ENCODE results near the gene CAPN8. TPM values are rescaled to one million over a fixed set of nuclear protein-coding genes. Genes with fewer than 3 reads are reported as not detected.

CAPN8 gene
- total RNA-seq, 1 donor: not detected

DNA sequence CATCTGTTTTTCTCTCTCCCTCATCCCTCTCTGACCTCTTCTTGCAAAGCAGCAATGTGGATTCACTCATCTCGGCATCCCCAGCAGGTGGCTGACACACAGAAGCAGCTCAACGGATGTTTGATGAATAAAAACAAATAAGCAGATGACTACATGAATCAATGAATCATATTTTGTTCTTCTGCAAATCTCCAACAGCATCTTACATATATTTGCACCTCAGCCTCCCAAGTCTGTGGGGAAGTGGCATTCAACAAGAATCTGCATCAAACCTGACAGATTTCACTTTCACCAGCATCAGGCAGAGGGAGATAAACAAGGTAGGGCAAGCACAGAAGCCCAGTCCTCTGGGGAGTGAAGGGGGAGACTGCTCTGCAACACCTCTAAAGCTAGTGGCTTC lies 34.0 kb downstream of the CAPN8 start:
- Histone ChIP-seq H3K27ac (ENCODE audit: low read depth, low read length) (no peak overlapping the region), H3K4me3 (ENCODE audit: insufficient read depth, low read length) (no peak overlapping the region), H3K9me3 (ENCODE audit: low read depth, low read length) (no peaks in the 10 kb centered on the region), H3K79me2 (ENCODE audit: insufficient read depth, low read length) (no peaks in the 10 kb centered on the region), H3K4me1 (ENCODE audit: insufficient read depth, low read length) (no peaks in the 10 kb centered on the region), H4K20me1 (ENCODE audit: insufficient read depth, low read length) (no peaks in the 10 kb centered on the region), H3K36me3 (ENCODE audit: insufficient read depth, low read length) (no peaks in the 10 kb centered on the region), H2AFZ (ENCODE audit: low read length) (no peak overlapping the region), H3K4me2 (ENCODE audit: insufficient read depth, low read length) (no peak overlapping the region), H3K27me3 (ENCODE audit: insufficient read depth, low read length) (peaks cover 7% of the 10 kb centered on the region)
- TF ChIP-seq, protein P1, sequence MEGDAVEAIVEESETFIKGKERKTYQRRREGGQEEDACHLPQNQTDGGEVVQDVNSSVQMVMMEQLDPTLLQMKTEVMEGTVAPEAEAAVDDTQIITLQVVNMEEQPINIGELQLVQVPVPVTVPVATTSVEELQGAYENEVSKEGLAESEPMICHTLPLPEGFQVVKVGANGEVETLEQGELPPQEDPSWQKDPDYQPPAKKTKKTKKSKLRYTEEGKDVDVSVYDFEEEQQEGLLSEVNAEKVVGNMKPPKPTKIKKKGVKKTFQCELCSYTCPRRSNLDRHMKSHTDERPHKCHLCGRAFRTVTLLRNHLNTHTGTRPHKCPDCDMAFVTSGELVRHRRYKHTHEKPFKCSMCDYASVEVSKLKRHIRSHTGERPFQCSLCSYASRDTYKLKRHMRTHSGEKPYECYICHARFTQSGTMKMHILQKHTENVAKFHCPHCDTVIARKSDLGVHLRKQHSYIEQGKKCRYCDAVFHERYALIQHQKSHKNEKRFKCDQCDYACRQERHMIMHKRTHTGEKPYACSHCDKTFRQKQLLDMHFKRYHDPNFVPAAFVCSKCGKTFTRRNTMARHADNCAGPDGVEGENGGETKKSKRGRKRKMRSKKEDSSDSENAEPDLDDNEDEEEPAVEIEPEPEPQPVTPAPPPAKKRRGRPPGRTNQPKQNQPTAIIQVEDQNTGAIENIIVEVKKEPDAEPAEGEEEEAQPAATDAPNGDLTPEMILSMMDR (IDR thresholded peaks at IDR 0.05; ENCODE audit: extremely low read depth, low read depth, low read length): no peak
- DNase-seq (ENCODE audit: insufficient read length, low spot score, missing footprints): no peak

DNA sequence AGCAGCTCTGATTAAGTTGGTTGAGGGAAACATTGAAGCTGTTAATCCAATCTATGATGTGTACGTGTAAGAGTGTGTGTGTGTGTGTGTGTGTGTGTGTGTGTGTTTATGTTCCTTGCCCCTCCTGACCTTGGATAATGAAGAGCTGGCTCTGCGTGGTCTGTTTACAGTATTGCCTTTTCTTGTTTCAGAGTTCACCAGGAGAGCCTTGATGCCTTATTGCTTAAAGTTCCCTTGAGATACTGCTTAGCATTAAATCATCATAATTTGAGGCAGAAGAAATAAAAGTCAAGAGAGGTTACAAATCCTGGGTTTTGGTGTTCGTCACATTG lies 36.4 kb downstream of the CAPN8 start:
- Histone ChIP-seq H3K27me3 (ENCODE audit: insufficient read depth, low read length) (peaks cover 7% of the 10 kb centered on the region), H3K9me3 (ENCODE audit: low read depth, low read length) (no peaks in the 10 kb centered on the region), H3K4me1 (ENCODE audit: insufficient read depth, low read length) (no peaks in the 10 kb centered on the region), H3K4me3 (ENCODE audit: insufficient read depth, low read length) (no peak overlapping the region), H3K27ac (ENCODE audit: low read depth, low read length) (no peak overlapping the region), H3K79me2 (ENCODE audit: insufficient read depth, low read length) (no peaks in the 10 kb centered on the region), H3K4me2 (ENCODE audit: insufficient read depth, low read length) (no peak overlapping the region), H3K36me3 (ENCODE audit: insufficient read depth, low read length) (no peaks in the 10 kb centered on the region), H4K20me1 (ENCODE audit: insufficient read depth, low read length) (no peaks in the 10 kb centered on the region), H2AFZ (ENCODE audit: low read length) (no peak overlapping the region)
- TF ChIP-seq, protein P1 (IDR thresholded peaks at IDR 0.05; ENCODE audit: extremely low read depth, low read depth, low read length): no peak
- no peak for DNase-seq (ENCODE audit: insufficient read length, low spot score, missing footprints)

DNA sequence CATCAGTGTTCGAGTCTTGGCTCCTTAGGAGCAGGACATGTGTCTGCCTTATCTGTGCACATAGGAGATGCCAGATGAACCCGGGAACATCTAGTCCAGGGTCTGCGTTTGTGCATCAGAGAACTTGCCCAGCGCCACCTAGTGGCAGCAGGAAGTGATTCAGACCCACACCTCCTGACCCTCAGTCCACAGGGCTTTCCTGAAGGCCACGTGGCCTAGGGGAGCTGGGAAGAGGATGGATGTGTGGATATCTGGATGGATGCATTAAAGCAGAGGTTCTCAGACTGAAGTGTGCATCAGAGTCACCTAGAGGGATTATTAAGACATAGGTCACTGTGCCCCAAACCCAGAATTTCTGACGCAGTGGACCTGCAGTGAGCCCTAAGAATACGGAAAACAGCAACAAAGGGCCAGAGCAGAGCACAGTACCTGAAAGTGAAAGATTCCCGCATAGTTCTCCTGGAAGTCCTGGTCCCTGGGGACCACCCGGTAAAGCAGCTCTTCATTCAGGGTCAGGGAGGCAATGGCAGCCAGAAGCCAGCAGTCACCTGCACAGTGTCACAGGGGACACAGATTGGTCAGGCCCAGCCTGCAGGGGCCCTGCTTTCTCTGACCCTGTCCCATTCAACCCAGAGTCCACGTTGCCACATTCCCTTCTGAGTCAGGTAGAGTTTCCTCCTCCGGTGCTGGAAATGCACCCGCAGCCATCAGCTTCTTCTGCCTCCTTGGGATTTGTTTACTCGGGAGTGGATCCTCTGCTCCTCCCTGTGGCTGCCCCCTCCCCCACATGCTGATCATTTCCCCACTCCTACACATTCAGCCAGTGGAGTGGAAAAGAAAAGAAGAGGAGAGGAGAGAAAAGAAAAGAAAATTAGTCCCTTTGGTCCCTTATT lies 37.0 kb downstream of the CAPN8 start:
- H3K79me2 ChIP-seq (ENCODE audit: insufficient read depth, low read length): no peaks in the 10 kb centered on the region
- H2AFZ ChIP-seq (ENCODE audit: low read length): no peak overlapping the region
- no peak overlapping the region for H3K27ac ChIP-seq (ENCODE audit: low read depth, low read length)
- TF ChIP-seq, protein P1 (IDR thresholded peaks at IDR 0.05; ENCODE audit: extremely low read depth, low read depth, low read length): peak; percentile 73
- DNase-seq (ENCODE audit: insufficient read length, low spot score, missing footprints): no peak
- no peaks in the 10 kb centered on the region for H3K4me1 ChIP-seq (ENCODE audit: insufficient read depth, low read length)
- H3K27me3 ChIP-seq (ENCODE audit: insufficient read depth, low read length): peaks cover 7% of the 10 kb centered on the region
- H4K20me1 ChIP-seq (ENCODE audit: insufficient read depth, low read length): no peaks in the 10 kb centered on the region
- no peak overlapping the region for H3K4me3 ChIP-seq (ENCODE audit: insufficient read depth, low read length)
- H3K4me2 ChIP-seq (ENCODE audit: insufficient read depth, low read length): no peak overlapping the region
- H3K36me3 ChIP-seq (ENCODE audit: insufficient read depth, low read length): no peaks in the 10 kb centered on the region
- no peaks in the 10 kb centered on the region for H3K9me3 ChIP-seq (ENCODE audit: low read depth, low read length)

DNA sequence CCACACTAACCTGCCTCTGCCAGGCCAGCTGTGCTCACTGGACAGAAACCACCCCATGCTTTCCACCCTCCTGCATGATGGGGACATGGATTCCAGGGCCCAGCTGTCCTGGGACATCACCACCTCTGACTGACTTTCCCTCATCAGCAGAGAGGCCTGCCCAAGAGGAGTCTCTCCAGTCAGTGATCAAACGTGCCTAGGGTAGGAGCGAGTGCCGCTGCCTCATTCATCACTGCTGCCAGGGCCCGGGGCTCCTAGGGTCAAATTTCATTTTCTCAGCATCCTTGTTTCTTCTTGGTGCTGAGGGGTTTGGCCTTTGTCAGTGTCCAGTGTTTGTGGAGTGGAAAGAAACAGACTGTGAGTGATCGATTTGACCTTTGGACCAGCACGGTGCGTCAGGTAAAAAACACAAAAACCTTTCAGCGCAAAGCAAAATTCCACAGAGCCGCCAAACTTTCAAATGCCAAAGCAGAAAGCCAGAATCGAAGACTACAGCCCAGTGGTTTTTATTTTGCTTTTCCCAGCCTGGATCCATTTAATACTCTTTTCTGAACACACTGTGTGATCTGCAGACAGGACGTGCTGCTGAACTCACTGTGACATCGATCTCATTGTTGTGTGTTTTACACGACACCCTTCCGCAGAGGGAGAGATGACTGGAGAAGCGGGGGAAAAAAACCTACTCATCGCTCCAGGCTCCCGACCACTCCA lies 43.2 kb downstream of the CAPN8 start:
- no peaks in the 10 kb centered on the region for H3K4me1 ChIP-seq (ENCODE audit: insufficient read depth, low read length)
- H3K79me2 ChIP-seq (ENCODE audit: insufficient read depth, low read length): no peaks in the 10 kb centered on the region
- H3K36me3 ChIP-seq (ENCODE audit: insufficient read depth, low read length): no peaks in the 10 kb centered on the region
- peaks cover 6% of the 10 kb centered on the region for H3K27me3 ChIP-seq (ENCODE audit: insufficient read depth, low read length)
- H2AFZ ChIP-seq (ENCODE audit: low read length): no peak overlapping the region
- H3K27ac ChIP-seq (ENCODE audit: low read depth, low read length): no peak overlapping the region
- H3K9me3 ChIP-seq (ENCODE audit: low read depth, low read length): no peaks in the 10 kb centered on the region
- TF ChIP-seq, protein P1 (IDR thresholded peaks at IDR 0.05; ENCODE audit: extremely low read depth, low read depth, low read length): no peak
- no peak overlapping the region for H3K4me2 ChIP-seq (ENCODE audit: insufficient read depth, low read length)
- no peak overlapping the region for H3K4me3 ChIP-seq (ENCODE audit: insufficient read depth, low read length)
- no peak for DNase-seq (ENCODE audit: insufficient read length, low spot score, missing footprints)
- no peaks in the 10 kb centered on the region for H4K20me1 ChIP-seq (ENCODE audit: insufficient read depth, low read length)

All from osteoblast (primary cell).